GM23248 (cell line): ENCODE results near the gene MED19.

Experiments
- EZH2 ChIP-seq: fragments of 200-600 bp; sonication (generic); IDR thresholded peaks from 2 replicates; pipeline ENCODE4 v1.6.1; 2018; ENCODE audit warnings: antibody characterized with exemption, mild to moderate bottlenecking; ENCODE audit not compliant: insufficient read depth, poor library complexity, severe bottlenecking
- EZH2phosphoT487 ChIP-seq: fragments of 200-600 bp; sonication (generic); IDR thresholded peaks from 2 replicates; pipeline ENCODE4 v1.6.1; 2018; ENCODE audit warnings: antibody characterized with exemption, moderate library complexity, mild to moderate bottlenecking, low read depth; ENCODE audit not compliant: insufficient read depth

DNA sequence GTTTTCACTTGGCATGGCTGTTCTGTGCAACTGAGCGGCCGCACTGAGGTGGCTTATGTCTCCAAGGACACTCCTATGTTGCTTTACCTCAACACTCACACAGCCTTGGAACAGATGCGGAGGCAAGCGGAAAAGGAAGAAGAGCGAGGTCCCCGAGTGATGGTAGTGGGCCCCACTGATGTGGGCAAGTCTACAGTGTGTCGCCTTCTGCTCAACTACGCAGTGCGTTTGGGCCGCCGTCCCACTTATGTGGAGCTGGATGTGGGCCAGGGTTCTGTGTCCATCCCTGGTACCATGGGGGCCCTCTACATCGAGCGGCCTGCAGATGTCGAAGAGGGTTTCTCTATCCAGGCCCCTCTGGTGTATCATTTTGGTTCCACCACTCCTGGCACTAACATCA, 52.3 kb downstream of the MED19 start:
- TF ChIP-seq EZH2phosphoT487 (no peak), EZH2 (no peak)
